ENCODE measurements around the gene DHCR7.

The DHCR7 gene

GRCh38 chr11:71448257-71449171, at the start of gene DHCR7:
DHCR7 (minus strand) TSS chr11:71448393; CDS start chr11:71444952, 3,441 bp downstream.
- peak; percentile 88 for DNase-seq (ENCODE audit: low read depth)

- DNase-seq (ENCODE audit: low read depth): no peak
Measured at GRCh38 chr11:71496421-71496820, 48.2 kb upstream of the DHCR7 start.

DNA sequence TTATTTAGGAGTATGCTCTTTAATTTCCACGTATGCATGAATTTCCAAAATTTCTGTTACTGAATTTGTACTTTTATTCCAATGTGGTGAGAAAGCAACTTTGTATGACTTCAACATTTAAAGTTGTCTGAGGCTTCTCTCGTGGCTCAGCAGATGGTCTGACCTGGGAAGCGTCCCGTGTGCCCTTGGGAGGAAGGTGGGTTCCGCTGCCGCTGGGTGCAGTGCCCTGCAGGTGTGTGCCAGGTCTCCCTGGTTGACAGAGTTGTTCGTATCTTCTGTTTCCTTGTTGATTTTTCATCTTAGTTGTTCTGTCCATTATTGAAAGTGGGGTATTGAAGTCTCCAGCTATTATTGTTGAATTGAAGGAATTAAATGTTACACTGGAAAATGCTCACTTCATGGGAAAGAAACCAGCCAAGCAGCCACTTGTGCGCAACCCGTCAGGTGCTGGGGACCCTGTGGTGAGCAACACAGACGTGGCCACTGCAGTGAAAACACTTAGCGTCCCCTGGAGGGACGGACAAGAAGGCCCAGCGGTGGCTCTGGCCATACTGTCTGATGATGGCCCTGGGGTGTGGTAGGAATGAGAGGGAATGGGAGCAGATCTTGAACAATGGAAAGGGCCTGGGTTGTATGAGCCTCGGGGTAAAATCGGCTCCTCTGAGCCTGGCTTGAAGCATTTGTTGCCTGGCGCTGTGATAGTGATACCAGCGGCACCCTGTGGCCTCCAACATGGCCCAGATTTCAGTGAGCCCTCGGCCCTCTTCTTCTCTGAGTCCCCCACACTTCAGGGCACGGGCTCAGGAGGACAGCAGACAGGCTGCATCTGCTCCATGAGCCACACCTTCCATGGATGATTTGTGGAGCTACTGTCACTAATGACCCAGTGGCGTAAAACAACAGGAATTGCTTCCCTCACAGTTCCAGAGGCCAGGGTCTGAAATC, 47.4 kb upstream of the DHCR7 start:
- no peak for DNase-seq (ENCODE audit: low read depth)

GRCh38 chr11:71491940-71492339, 43.7 kb upstream of the DHCR7 start:
- DNase-seq (ENCODE audit: low read depth): no peak

- no peak for DNase-seq (ENCODE audit: low read depth)
Measured at GRCh38 chr11:71491531-71491930, 43.3 kb upstream of the DHCR7 start.

GRCh38 chr11:71490731-71491390, 42.7 kb upstream of the DHCR7 start:
- no peak for DNase-seq (ENCODE audit: low read depth)

GRCh38 chr11:71490044-71490730, 42.0 kb upstream of the DHCR7 start:
- no peak for DNase-seq (ENCODE audit: low read depth)

- DNase-seq (ENCODE audit: low read depth): no peak
Measured at GRCh38 chr11:71489311-71490043, 41.3 kb upstream of the DHCR7 start.

DNA sequence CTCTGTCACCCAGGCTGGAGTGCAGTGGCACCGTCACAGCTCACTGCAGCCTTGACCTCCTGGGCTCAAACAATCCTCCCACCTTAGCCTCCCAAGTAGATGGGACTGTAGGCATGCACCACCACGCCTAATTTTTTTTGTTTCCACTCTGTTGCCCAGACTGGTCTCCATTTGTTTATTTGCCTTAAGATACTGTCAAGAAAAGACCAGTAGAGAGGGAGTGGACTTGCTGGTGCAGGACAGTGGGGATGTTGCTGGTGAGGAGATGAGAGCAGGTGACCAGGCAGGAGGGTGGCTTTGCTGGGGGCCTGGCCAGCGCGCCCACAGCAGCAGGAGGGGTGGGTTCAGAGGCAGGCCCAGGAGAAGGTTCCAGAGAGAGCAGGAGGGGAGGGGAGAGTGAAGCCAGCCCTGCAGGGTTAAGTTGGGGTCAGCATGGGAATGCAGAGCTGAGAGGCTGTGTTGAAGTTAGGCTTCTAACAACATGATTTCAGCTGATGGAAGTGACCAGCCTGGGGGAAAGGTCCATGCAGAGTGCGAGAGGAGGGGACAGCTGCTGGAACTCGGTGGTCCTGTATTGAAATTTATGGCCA, 40.6 kb upstream of the DHCR7 start:
- no peak for DNase-seq (ENCODE audit: low read depth)

- DNase-seq (ENCODE audit: low read depth): no peak
Measured at GRCh38 chr11:71486320-71486719, 38.1 kb upstream of the DHCR7 start.

GRCh38 chr11:71485466-71485865, 37.3 kb upstream of the DHCR7 start:
- no peak for DNase-seq (ENCODE audit: low read depth)

GRCh38 chr11:71485063-71485399, 36.8 kb upstream of the DHCR7 start:
- DNase-seq (ENCODE audit: low read depth): no peak

GRCh38 chr11:71484248-71485062, 36.3 kb upstream of the DHCR7 start:
- no peak for DNase-seq (ENCODE audit: low read depth)

- DNase-seq (ENCODE audit: low read depth): no peak
Measured at GRCh38 chr11:71483692-71484091, 35.5 kb upstream of the DHCR7 start.

DNA sequence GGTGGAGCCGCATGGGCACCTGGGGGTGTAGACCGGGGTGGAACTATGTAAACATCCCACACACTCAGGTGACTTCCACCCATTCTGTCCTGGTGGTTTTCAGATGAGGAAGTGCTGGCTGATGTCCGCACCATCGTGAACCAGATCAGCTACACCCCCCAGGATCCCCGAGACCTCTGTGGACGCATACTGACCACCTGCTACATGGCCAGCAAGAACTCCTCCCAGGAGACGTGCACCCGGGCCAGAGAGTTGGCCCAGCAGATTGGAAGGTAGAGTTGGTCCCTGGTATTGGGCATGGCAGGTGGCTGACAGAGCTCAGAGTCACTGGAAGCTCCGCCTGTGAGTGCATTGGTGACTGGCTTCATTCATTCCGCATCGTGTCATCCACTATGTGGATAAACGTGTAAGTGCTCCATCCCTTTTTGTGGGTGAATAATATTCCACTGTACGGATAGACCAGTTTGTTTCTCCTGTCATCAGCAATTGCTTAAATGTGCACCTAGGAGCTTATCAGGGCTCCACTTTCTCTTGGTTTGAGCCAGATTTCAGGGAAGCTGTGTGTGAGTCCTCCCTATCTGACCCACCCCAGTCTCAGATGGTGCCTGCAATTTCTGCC, 34.7 kb upstream of the DHCR7 start:
- no peak for DNase-seq (ENCODE audit: low read depth)

GRCh38 chr11:71482216-71482615, 34.0 kb upstream of the DHCR7 start:
- DNase-seq (ENCODE audit: low read depth): no peak

- DNase-seq (ENCODE audit: low read depth): no peak
Measured at GRCh38 chr11:71481101-71481960, 33.1 kb upstream of the DHCR7 start.

DNA sequence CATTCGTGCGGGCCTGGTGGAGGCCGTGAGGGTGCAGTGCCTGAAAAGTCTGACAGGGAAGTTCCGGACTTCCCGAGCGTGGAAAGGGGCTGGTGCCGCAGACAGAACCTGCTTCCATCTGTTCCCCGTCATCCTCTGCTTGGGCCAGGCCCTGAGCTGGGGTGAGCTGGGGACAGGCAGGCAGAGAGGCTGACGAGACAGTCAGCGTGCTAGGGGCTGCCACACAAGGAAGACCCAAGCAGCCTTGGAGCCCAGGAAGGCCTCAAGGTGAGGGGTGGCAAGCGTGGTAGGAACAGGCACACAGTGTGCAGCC, 30.3 kb upstream of the DHCR7 start:
- no peak for DNase-seq (ENCODE audit: low read depth)
